GM21529 (cell line): ENCODE data around the gene HEMGN.

Experiments used
- ATAC-seq: cut with Tn5 transposase; IDR thresholded peaks from one replicate; pipeline ENCODE4 v1.9.1; 2021; ENCODE audit not compliant: unreplicated experiment

HEMGN gene

DNA sequence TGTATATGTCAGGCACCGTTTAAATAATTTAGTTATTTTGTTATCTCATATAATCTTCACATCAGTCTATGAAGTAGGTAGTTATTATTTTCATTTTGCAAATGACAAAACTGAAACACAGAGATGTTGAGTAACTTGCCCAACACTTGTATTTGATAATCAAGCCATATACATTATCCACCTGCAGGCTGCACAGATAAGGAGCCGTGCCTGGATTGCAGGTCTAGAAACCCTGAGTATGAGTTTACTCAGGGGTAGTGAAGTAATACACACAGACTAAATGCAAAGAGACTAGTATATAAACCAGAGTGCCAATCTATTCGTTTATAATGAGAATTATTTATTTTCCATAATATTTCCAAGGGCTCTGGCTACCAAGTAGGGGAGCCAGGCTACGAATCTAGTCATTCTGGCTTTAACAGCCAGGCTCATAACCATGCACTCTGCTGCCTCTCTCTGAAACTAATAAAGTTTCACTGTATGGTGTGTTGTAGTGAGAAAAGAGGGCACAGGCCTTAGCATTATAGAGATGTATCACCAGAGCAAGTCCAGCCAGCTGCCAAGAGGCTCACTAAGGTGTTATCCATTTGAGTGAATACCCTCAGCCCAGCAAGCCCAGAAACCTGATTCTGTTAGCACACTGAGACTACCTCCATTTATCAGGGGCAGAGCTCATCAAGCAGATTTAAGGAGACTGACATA lies 4.5 kb downstream of the HEMGN start:
- ATAC-seq: no peak

DNA sequence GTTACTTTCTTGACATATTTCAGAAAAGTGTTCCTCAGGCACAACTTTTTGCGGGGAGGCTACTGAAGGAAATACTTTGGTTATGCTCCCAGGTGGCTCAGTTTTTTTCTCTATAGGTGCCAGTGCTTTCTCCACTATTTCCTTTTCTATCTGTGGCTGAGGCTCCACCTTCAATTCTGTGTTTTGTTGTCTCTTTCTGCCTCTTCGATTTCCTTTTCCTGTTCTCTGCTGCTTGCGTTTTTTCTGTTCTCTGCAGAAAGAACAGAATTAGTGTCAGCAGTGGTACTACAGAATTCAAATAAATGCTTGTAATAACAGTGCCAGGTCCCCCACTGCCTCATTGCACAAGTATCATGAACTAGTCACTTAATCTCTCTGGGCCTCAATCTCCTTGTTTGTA lies 7.0 kb downstream of the HEMGN start:
- ATAC-seq: no peak

DNA sequence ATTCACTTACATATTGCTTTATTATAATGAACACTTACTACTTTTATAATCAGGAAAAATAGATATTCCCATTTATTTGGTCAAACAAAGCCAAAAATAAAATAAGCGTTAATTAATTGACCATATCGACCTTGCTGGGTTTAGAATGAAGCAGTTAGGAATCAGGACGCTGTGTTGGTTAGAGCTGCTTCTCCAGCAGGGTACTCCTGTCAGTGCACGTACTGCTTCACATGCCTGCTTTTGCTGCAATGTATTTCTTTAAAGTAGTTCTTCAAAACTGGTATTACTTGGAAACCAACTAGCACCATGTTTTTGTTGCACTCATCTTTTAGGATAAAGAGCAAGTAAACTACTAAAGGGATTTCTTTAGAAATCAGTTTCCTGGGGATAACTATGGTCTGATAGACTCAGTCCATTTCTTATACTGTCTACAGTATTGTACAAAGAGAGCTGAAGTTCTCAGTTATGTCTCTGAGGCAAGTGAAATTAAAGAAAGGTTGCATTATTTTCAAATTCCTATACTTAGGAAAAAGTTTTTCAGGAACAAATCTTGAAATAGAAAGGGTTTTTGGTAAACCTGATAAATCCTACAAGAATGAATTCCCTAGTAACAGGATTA lies 8.9 kb downstream of the HEMGN start:
- ATAC-seq: no peak

DNA sequence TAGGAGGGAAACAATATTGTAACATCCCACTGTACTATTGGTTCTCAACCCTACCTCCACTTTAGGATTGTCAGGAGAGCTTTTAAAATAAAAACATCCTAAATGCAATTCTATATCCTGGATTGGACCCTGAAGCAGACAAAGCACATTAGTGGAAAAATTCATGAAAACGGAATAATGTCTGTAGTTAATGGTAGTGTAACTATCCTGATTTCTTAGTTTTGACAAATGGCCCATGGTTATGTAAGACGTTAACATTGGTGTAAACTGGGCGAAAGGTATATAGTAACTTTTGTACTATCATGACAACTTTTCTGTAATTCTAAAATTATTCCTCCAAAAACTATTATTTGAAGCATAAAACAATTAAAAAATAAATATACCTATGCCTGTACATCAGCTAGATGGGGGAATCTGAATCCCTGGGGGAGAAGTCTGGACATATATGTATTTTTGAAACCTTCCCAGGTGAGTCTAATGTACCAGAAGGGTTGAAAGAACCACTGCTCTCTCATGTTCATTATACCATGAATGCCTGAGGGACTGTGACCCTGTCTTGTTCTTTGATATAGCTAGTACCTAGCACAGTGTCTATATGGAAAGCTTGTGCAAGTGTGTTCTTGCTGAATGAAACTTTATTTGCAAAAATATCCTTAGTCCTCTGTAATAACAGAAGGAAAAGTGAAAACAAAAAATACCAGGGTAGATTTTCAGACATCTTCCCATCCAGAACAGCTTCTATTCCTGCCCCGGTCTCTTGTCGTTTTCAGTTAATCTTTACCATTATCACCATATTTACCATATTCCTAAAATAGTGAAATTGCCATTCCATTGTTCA lies 12.3 kb downstream of the HEMGN start:
- ATAC-seq: no peak

DNA sequence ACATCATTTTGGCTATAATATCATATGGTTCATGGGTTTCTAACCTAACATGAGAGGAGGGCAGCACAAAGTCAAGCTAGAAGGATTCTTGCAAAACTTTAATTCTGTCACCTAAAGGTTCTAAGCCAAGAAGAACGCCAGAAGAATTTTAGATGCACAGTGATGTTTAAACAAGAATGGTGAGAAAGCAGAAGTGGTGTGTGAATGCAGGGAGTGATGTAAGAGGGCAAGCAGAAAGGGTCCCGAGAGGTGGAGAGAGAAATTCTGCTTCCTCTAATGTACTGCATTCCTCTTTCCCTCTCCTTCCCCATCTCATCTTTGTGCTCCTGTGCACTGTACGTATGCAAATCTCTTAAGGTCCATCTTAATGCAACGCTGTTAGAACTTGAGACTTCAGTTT lies 13.6 kb downstream of the HEMGN start:
- no peak for ATAC-seq

DNA sequence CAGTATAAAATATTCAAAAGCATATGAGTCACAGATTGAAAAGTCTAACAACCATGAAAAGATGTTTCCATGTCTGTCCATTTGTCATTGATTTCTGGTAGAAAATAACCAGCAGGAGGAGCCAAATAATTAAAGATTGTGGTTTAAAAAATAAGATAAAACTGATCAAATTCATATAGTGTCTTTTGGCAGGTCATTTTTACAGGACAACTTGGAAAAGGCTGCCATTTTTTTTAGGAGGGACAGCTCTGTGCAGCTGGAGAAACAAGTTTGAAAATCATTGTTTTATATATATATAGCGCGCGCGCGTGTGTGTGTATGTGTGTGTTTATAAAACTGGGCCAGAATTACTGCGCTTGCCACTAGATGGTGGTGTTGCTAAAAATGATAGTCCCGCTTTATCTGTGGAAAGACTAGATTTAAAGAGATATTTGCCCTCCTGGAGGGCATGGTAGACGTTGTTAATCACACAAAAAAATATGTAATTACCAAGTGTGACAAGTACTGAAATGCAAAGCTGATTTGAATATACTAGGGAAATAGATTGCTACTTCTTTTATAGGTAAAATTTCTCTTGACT lies 14.4 kb downstream of the HEMGN start:
- ATAC-seq: peak; percentile 30

DNA sequence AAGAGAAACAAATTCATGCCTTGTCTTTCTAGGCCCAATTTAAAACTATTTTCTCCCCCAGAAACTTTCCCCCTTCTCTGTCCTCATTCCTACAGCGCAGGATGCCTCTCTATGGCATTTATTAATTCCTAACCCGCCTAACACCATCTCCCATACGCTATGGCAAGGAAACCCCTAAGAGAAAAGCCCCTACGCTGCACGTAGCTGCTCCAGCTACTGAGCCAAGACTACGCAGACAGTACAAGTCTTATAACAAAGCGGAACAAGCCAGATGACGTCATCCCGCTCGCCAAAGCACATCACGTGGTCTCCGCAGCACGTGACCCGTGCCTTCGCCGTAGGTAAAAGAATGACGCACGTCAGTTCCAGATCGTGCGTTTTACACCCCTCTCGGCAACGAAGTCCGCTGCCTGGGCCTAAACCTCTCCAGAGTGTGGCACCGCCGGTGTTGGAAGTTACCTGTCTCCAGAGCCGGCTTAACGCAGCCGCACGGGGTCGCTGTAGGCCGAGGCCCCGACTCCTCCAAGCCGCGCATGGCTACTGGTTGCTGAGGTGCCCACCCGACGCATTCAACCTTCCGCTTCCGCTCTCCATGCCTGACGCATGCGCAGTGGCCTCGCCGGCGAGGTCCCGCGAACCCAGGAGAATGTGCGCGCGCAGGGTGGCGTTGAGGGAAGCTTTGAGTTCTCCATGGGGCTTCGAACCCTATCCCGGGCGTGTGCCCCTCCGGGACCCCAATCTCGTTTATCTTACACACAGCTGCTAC lies 15.8 kb downstream of the HEMGN start, which contains the start of gene TRMO:
Gene TRMO, minus strand, starts transcription at position 542 of the 766 bp plus-strand sequence. Its CDS starts 7 bp downstream, at position 535.
- ATAC-seq: peak; percentile 83

DNA sequence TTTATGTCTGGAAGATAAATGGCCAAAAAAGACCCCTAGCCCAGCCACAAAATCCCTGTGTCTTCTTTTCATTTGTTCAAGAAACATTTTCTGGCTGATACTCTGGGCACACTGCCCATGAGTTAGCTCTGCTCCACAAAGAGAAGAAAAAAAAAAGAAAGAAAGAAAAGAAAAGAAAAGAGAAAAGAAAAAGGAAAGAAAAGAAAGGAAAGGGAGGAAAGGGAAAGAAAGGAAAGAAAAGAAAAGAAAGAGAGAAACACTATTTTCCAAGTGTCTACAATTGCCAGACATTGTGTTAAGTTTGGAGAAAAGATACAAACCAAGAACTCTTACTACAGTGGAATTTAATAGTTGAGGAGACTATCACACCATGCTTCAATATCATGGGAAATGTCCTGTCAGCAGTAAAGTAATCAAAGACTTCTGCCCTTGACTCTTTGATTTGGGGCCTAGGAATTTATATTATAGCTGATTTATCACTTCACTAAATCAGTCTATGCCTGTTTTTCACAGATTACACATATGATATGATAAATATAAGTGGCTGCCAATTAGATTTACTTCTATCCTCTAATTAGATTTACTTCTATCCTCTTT lies 18.7 kb downstream of the HEMGN start:
- no peak for ATAC-seq

DNA sequence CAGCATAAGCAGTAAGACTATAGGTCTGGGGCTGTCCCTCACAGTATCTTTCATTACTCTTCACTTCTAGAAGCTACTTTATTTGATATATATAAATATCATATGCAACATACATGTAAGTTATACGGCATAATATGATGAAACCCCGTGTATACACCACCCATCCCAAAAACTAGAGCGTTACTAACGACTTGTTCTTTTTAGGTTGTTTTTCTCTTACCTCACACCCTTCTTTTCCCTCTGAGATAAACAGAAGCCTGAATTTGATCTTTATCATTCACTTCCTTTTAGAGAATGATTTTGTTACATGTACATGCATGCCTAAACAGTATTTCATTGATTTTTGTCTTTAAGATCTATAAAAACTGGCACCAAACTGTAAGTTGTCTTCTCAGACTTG lies 19.4 kb downstream of the HEMGN start:
- no peak for ATAC-seq

DNA sequence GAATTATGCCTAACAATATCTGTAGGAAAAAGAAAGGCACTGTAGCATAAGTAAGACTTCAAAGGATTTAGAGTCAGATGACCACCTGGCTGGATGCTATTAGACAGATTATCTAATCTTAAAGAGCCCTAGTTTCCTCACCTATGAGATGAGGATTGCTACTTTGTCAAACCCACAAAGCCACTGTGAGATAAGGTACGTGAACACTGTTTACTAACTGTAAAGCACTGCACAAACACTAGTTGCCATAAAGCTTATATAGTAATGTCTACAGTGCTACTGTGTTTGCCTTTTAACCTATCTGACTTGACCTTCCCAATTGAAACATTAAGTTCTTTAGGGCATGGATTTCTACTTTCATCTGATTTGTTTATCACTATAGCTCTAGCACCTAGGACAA lies 26.0 kb downstream of the HEMGN start:
- no peak for ATAC-seq

DNA sequence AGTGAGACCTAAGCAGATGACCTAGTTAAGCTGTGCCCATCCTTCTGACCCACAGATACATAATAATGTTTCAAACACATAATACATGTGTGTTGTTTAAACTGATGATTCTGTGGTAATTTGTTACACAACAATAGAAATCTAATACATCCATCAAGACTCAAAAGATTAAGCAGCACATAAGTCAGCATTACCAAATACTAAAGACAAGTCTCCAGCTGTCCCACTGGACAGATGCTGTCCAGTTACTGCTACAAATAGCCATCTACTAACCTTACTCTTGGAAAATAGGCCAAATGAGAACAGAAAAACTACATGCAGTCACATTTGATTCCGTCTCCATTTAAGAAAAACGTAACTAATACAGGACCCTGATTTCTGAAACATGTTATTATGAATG lies 26.4 kb downstream of the HEMGN start:
- no peak for ATAC-seq

DNA sequence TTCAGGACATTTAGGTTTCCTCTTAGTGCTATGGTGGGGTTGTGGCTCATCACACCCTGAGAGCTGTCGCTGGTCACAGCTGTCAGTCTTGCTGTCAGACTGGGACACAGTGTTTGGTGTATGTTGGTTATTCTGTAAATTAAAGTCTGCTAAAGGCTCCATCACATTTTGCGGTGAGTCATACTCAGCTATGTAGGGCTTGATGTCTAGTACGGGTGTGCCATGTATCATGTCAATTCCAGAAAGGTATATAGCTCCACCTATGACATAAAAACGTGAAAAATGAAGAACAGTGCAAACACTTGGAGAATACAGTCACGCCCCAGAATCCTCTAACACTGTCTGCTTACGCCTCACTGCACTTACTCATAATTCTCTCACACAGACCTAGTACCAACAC lies 27.6 kb downstream of the HEMGN start:
- no peak for ATAC-seq

DNA sequence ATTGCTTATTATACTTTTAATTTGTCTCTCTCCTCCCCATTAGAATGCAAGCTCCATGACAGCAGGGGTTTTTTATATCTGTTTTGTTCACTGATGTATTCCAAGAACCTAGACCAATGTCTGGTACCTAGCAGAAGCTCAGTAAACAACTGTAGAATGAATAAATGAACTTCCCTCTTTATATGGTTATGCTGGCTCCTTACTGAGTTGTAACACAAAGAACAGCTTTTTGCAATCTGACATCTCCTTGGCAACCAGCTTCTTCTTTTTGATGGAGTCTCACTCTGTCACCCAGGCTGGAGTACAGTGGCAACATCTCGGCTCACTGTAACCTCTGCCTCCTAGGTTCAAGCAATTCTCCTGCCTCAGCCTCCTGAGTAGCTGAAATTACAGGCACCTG lies 29.3 kb downstream of the HEMGN start:
- no peak for ATAC-seq

DNA sequence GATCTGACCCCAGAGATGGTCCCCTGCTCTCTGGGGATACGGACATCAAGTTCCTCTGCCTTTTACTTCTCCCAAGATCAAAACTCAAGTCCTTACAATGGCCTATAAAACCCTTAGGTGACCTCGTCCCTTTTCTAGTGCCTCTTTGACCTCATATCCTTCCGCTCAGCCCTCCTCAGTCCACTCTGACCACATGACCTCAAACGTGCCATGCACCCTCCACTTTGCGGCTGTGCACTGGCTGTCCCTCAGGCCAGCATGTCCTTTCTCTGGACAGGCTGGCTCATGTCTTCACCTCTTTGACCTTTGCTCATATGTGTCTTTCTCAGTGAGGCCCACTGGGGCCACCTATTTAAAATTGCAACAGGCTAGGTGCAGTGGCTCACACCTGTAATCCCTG lies 30.3 kb downstream of the HEMGN start:
- no peak for ATAC-seq

DNA sequence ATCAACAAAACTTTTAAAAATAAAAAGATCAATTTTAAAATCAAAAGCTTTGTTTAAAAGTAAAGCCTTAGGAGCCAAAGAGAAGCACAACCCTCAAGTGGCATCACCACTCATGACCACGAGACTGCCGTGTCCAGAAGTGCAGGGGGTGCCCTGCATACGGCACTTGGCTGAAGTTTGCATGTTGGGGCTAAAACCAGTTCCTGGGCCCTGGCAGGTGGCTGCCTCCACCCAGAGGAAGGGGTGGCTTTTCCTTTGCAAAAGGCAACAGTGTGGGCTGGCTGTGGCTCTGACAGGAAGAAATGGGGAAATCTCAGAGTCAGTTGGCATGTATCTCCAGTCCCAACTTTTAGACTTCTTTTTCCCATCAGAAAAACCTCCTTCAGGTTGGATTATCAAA lies 30.9 kb downstream of the HEMGN start:
- no peak for ATAC-seq

DNA sequence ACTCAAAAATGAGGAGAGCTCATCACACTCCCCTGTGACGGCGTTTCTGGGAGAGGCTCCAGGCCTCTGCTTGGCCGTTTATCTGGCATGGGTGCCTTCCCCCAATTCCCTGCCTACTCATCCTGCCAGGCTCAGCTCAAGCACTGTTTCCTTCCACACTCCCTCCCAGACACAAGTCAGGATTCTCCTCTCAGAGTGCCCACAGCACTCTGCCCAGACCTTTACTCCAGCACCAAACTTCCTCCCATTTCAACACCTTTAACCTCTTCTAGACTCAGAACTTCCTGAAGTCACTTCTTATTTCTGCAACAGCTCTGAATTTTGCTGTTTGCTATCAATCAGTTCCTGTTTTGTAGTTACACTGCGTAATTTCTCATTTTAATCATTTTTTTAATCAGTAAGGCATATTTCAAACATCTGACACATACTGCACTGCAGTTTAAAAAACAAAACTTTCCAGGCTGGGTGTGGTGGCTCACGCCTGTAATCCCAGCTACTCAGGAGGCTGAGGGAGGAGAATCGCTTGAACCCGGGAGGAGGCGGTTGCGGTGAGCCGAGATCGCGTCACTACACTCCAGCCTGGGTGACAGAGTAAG lies 31.6 kb downstream of the HEMGN start:
- no peak for ATAC-seq

DNA sequence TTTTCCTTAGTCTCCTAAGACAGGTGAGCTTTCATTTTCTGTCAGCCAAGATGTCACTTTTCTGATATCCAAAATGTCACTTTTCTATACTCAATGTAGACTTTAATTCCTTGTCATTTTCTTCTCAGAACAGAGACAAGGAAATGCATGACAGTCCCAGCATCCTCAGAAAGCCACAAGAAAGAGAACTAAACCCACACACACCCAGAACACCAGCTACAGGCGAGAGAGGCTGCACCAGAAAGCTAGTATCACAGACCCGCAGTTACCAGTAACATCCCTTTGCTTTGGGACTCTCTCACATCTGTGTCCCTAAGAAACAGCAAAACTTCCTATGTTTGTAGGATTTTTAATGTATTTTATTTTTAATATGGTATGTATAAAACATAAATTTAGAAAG lies 32.7 kb downstream of the HEMGN start:
- ATAC-seq: no peak

DNA sequence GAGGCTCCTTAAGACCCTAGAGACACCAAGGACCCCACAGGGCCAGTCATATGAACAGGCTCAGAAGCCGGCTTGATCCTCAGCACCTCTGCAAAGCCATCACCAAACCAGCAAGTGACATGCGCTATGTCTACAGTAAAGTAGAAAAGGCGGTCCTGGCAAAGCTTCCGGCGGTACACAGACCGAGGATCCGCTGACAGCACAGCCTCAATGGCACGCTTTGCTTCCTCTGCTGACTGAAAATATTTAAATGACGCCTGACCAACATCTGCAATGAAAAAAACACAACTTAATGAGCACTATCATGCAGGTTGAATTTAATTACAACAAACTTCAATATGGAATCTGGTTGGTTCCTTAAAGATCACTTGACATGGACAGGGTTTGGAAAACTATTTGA lies 33.2 kb downstream of the HEMGN start:
- no peak for ATAC-seq

DNA sequence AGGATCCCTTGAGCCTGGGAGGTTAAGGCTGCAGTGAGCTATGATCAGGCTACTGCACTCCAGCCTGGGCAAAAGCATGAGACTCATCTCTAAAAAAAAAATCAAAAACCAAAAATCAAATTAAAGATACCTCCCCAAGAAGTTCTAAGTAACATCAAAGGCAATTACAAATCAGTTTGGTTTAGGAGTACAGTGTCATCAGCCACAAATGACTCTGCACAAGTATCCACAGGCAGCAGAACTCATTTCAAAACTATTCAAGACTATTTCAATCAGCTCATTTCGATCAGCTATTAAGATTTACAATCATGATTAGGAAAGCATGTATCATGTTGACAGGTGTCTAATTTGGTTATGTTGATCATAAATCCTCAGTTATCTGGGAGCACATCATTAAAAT lies 34.8 kb downstream of the HEMGN start:
- no peak for ATAC-seq
